ENCODE data around the gene NTRK3.

The NTRK3 gene

GRCh38 chr15:87929841-87930240, 326.7 kb downstream of the NTRK3 start:
- no peak for DNase-seq

DNA sequence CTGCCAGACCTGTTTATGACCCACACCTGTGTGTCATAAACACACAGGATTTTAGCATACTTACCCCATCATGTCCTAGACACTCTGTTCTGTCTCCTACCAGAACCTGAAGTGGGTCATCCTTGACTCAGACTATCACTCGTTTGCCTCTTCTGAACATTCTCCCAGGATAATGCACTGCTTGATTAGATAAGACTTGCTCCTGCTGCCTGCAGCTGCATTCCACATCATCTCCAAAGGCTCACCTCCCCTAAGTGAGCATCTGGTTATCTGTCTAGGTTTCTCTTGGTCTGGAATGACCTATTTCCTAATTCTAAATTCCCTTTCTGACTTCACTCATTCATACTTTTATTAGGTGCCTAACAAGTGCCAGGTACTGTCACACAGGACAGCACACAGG, 332.1 kb downstream of the NTRK3 start:
- no peak for DNase-seq

GRCh38 chr15:87919064-87919463, 337.5 kb downstream of the NTRK3 start:
- no peak for DNase-seq

- DNase-seq: no peak
These were observed 339.1 kb downstream of the NTRK3 start for GRCh38 chr15:87917480-87917879.

DNA sequence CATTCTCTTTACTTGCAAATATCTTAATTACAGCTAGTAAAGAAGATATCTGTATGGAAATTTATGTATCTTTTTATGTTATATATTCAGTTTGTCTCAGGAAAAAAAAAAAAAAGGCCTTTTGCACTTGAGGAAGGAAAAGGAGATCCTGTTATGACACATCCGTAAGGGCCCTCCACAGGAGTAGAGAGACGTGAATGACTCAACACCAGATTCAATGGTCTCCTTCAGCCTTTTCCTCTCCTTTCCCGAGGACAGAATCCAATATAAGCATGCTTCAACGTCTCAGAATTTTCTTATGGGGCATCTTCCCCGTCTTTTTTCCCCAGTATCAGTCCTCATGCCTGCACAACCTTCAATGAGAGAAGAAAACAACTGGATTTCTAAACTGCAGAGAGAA, 340.3 kb downstream of the NTRK3 start:
- DNase-seq: no peak

DNA sequence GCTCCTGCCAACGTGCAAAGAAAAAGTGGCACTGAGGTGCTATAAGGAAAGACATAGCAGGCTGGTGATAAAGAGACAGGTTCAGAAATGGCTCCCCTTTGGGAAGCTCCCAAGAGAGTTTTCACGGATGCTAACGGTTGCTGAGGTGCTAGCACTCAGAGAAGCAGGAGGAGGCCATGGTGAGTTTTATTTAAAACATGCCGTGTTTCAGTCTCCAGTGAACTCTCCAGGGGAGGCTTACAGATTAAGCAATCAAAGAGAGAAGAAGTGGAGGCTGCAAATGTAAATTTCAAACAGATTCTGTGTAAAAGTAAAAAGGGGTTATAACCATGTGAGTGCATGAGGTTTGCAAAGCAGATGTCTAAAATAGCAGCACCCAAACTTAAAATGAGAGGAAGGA, 346.2 kb downstream of the NTRK3 start:
- DNase-seq: no peak

DNA sequence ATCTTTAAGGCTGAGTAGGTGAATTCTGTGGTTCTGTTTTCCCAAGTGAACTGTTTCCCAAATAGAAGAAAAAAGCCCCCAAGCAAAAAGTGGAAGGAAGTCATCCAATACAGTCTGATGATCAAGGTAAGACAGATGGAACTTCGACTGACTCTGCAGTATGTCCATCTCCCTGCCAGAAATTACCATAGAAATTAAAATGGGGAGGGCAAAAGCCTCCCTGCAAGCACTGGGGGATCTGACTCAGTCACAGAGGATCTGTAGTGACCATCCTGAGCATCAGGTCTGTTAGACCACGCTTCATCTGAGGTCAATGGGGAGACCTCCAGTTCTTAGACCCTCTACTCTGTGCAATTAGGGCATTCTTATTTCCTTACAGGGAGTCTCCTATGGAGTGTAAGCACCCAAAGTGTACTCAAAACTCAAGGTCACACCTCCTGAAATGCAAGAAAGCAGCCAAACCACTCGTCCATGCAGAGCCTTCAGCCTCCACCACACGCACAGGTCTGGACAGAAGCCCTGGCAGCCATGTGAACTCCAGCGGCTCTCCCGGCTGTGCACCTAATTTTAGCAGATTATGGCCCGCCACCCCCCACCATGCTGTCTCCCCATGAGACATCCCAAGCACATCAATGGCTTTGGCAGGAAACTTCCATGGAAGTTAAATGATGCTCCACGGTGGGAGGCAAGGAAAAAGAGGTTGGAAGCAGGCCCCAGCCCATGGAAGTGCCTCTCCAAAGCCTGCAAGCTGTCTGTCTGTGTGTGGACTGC, 348.7 kb downstream of the NTRK3 start:
- no peak for DNase-seq

DNA sequence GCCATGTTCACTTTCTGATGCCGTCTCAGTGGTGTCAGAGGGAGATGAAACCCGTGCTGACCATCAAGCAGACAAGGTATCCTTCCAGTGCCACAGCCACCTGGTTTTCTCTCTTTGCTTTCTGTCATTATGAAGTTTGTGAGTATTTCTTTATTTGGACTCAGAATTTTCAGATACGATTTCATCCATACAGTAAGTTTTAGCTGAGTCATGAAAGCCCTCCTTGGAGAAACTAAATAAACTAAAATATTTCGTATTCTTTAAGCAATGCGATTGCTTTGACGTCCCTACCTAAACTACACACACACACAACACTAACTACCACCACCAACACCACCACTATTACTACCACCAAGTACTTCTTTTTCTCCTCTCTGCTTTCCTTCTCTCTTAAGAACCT, 350.1 kb downstream of the NTRK3 start:
- DNase-seq: no peak

DNA sequence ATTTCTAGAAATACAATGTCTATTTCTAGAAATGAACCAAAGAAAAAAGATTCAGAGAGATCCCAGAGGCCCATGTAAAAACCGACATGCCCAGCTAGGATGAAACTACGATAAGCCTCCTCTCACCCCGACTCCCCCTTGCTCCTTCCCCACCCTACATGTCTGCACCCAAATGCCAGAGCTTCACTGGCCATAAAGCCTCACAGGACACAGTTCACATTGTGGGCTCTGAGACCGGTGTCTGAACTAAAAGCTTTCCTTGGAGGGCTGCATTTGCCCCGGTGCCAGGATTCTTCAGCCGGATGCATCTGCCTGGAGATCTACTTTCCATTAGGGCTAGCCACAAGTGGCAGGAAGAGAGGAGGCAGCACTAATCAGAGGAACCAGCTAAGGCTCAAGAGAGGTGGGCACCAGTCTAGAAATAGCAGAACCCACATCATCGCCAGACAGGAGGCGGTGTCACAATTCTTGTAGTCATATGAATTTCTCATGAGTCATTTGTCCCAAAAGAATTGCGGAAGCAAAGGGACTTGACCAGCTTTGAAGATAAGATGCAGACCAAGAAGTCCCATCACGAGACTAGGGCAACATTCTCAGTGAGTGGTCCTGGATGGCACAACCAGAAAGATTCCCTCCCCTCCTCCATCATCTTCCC, 353.6 kb downstream of the NTRK3 start:
- no peak for DNase-seq

DNA sequence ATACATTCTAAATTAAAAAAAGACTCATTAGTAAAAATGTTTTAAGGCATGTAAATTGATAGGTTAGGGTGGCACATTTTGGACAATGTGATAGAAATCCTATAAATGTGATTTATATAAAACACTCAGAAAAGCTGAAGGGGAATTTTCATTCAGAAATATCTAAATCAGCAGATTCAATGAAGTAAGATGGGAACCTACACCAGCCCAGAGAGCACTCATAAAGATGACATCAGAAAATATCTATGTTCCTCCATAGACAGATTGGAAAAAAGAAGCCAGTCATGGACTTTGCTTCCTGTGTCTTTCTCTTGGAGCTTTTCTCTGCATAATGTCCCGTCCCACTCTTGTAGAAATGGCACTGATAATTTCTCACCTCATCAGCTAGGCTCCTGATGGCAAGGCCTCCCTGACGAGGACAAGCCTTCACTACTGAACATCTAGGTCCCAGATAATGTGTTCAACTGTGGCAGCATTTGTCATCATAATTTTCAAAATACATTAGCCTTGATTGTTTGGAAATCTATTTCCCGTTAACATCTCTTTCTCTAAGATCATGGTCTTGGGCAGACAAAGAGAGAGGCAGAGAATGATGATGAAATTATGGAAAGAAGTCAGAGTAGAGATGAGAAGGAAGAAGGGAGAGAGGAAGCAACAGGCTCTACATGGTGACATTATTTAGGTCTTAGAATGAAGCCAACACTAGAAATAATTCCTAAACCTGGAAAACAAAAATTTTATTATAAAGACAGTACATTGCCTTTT, 354.4 kb downstream of the NTRK3 start:
- DNase-seq: no peak

DNA sequence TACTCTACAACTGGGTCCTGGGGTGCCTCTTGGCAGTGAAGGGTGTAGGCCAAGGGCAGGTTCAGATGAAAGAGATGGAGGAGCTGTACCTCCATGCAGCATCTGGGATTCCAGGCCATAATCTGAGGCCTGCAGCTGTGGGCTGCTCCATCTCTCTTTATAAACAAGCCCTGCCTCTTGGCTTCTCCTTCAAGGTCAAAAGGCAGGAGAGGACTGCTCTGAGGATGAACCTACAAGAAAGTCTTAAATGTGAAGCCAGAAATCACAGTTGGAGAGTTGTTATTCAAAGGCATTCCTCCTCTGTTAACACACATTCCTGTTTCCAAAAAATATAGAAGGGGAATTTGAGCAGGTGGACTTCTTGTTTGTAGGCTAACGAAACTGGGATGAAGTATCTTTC, 355.5 kb downstream of the NTRK3 start:
- DNase-seq: no peak

- no peak for DNase-seq
These were observed 359.6 kb downstream of the NTRK3 start for GRCh38 chr15:87896936-87897335.

DNA sequence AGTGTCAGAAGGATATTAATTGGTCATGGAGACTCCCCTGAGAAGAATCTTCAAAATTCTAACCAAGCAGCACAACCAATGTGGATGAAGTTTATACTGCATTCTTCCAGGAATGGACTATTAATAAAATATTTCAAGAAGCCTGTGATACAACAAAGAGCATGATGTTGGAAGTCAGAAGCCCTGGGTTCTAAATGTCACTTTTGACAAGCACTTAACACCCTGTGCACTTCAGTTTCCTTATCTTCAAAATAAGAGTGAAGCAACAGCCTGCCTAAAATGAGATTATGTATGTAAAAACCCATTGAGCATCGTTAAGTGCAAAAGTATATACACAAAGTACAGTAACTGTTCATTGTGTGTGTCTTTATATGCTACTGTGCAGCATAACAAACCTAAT, 369.4 kb downstream of the NTRK3 start:
- no peak for DNase-seq

- DNase-seq: no peak
These were observed 375.5 kb downstream of the NTRK3 start for GRCh38 chr15:87881026-87881425.

- no peak for DNase-seq
These were observed 378.6 kb downstream of the NTRK3 start for GRCh38 chr15:87877822-87878542.

GRCh38 chr15:87877114-87877810, 379.3 kb downstream of the NTRK3 start:
- no peak for DNase-seq

DNA sequence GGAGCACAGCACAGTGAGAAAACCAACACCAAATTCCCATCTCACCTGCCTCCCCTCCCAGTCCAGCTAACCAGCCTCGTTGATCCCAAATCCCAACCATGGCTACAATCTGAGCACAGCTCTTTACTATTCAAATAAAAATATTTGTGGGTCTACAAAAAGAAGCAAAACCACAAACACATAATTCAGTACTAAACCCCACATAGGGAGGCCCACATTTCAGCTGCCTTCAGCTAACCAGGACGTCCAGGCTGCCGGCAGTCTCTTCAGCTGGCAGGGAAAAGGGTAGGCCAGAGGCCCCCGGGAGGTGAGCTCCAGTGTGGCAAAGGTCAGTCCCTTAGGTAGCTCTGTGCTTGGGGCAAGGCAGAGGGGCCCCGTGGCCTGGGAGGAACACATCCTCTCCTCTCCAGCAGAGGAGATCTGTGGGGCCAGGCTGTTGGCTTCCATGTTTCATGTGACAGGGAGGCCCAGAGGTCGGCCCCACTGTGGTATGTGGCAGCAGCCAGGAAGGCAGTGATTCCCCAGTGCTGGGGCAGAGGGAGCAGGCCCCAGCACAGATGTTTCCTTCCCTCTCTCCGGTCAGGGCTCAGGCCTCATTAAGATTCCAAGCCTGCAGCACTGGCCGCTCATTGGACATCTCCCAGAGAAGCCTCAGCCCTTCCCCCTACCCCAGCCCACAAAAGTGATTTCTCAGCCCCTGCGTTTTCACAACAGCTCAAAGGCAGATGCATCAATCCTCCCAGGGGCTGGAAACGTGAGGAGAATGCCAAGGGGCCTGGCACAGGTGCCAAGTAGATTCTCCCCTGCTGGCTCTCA, 381.4 kb downstream of the NTRK3 start:
- DNase-seq: no peak

DNA sequence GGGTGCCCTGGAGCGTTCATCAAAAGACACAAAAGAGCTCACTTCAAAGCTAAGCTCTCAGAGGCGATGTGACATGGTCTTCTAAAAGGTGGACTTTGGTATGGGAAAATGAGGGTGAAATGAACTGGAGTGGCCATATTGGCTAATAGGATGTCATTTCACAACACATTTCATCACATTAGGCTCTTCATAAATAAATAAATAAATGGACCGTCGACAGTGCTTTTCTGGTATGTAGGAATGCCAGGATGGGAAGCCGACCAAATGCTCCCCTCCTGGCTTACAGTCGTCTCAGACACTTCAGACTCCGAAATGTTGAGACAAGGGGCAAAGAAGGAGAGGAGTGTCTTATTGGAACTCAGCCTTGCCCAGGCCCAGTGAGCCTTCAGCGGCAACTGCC, 383.0 kb downstream of the NTRK3 start:
- DNase-seq: no peak

DNA sequence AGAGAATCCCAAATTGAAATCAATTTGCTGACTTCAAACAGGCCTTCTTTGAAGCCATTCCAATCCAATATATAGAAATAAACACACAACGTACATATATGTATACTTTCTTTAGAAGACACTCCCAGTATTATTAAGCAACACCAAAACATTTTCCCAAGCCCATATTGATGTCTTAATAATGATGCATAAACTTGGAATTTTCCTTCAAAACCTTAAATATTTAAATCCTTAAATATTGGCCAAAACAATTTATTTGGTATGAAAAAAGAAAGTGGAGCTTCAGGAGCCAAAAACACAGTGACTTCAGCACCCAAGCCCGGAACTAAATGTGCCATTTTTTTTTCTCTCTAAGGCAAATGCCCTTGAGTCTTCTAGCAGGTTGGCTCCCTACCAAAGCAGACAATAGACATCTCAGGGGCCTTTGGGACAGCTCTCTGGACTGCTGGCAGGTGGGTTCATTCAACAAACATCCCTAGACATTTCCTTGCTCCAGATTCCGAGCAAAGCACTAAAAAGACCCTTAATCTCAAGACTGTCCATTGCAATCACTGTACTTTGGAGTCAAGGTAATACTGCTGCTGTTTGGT, 384.7 kb downstream of the NTRK3 start:
- DNase-seq: no peak

GRCh38 chr15:87871258-87871681, 385.3 kb downstream of the NTRK3 start:
- DNase-seq: no peak

DNA sequence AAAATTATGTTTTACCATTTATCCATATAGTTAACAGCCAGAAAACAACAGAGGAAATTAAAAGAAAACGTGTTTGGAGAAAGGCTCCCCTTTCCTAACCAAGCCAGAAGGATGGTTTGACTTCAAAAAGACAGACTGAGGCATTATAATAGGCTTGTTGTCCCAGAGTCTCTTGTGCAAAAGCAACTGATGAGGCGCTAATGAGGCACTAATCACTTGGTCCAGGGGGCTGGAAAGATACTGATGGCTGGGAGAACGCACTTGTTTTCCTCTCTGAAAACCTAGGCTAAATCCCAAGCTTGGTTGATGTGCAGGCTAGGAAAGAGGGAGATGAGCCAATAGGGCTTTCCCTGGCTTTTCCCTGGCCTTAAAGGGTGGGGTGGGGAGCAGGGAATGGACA, 389.6 kb downstream of the NTRK3 start:
- no peak for DNase-seq

Measured in activated CD8-positive, alpha-beta memory T cell treated with anti-CD3 and anti-CD28 coated beads, Interleukin-2, amount 50 U/mL, for 4 hours (primary cell).